H1 (cell line): ENCODE data around the gene TMPRSS15. TPM values are rescaled to one million over a fixed set of nuclear protein-coding genes. Genes with fewer than 3 reads are reported as not detected.

Source experiments
- CTCF ChIA-PET: fragments of 300-600 bp; sonication (Branson Sonifier 250); formaldehyde crosslinking; loops from one replicate; lab custom pipeline; 2021; ENCODE audit not compliant: partially characterized antibody; lab: Charles Lee
- POLR2A ChIA-PET: fragments of 300-600 bp; sonication (Branson Sonifier 250); formaldehyde crosslinking; loops from one replicate; lab custom pipeline; 2021; ENCODE audit warnings: inconsistent platforms; ENCODE audit not compliant: partially characterized antibody; lab: Charles Lee
- DNase-seq, 2 experiments: peaks; one replicate each; pipeline versions ENCODE4 v3.0.0 to v3.0.0-alpha.2; 2010 to 2022; ENCODE audit warnings: low spot score in 2 of 2, low read depth in 1 of 2, mixed read lengths in 1 of 2
- FAIRE-seq: peaks from 2 replicates; lab custom pipeline; 2011; peaks lifted over from hg19 to GRCh38; lab: Jason Lieb, UNC
- H2AFZ ChIP-seq: 2 replicates; pipeline ENCODE4 v1.8.1; 2012; ENCODE audit warnings: low read length, inconsistent platforms
- H2AK5ac ChIP-seq: 2 replicates; pipeline ENCODE4 v1.6.1; 2013; ENCODE audit warnings: low read depth, low read length
- H2BK120ac ChIP-seq: replicated peaks from 2 replicates; pipeline ENCODE3; 2013; ENCODE audit warnings: low read depth, low read length, inconsistent platforms
- H2BK12ac ChIP-seq: 2 replicates; pipeline ENCODE4 v1.6.1; 2013; ENCODE audit warnings: low read depth, low read length
- H2BK15ac ChIP-seq: 2 replicates; pipeline ENCODE4 v1.6.1; 2013; ENCODE audit warnings: low read length
- H2BK20ac ChIP-seq: 2 replicates; pipeline ENCODE4 v1.6.1; 2013; ENCODE audit warnings: low read length
- H2BK5ac ChIP-seq: 2 replicates; pipeline ENCODE4 v1.6.1; 2013; ENCODE audit warnings: low read depth, low read length
- H3K14ac ChIP-seq: 2 replicates; pipeline ENCODE4 v1.6.1; 2013; ENCODE audit warnings: inconsistent platforms; ENCODE audit not compliant: insufficient read length
- H3K18ac ChIP-seq: 2 replicates; pipeline ENCODE4 v1.6.1; 2013; ENCODE audit warnings: low read length; ENCODE audit errors: extremely low read depth
- H3K23ac ChIP-seq: 2 replicates; pipeline ENCODE4 v1.6.1; 2013; ENCODE audit warnings: inconsistent platforms; ENCODE audit not compliant: insufficient read length
- H3K23me2 ChIP-seq: 2 replicates; pipeline ENCODE4 v1.6.1; 2013; ENCODE audit warnings: low read depth, low read length
- H3K27ac ChIP-seq: 2 replicates; pipeline ENCODE4 v1.6.1; 2011; ENCODE audit warnings: low read depth, low read length, inconsistent platforms
- H3K27me3 ChIP-seq, 4 experiments: replicated peaks in 1 of 4; 1 replicate in 1 of 4; 2 replicates in 3 of 4; pipeline versions ENCODE4 v1.6.1 to v1.8.1; 2011 to 2013; ENCODE audit warnings: low read length in 3 of 4, mild to moderate bottlenecking in 3 of 4, inconsistent platforms in 2 of 4, mixed read lengths in 2 of 4, moderate library complexity in 1 of 4; ENCODE audit not compliant: control insufficient read depth in 3 of 4, insufficient read depth in 3 of 4; ENCODE audit errors: extremely low read depth in 1 of 4
- H3K36me3 ChIP-seq, 4 experiments: 2 replicates each; pipeline versions ENCODE4 v1.6.1 to v1.8.1; 2011 to 2013; ENCODE audit warnings: mild to moderate bottlenecking in 4 of 4, low read length in 3 of 4, moderate library complexity in 2 of 4, control low read depth in 1 of 4, inconsistent platforms in 1 of 4; ENCODE audit not compliant: insufficient read depth in 4 of 4, control insufficient read depth in 2 of 4
- H3K4ac ChIP-seq: replicated peaks from 2 replicates; pipeline ENCODE3; 2013; ENCODE audit warnings: low read length, low read depth, mixed read lengths, inconsistent platforms; ENCODE audit not compliant: insufficient read length
- H3K4me1 ChIP-seq, 4 experiments: replicated peaks in 1 of 4; 1 replicate in 1 of 4; 2 replicates in 3 of 4; pipeline versions ENCODE4 v1.6.1 to v1.8.1; 2011 to 2013; ENCODE audit warnings: low read length in 3 of 4, inconsistent platforms in 2 of 4, mixed read lengths in 1 of 4; ENCODE audit not compliant: insufficient read depth in 4 of 4, control insufficient read depth in 3 of 4
- H3K4me2 ChIP-seq, 2 experiments: 2 replicates each; pipeline versions ENCODE4 v1.6.1 to v1.8.1; 2011 to 2013; ENCODE audit warnings: low read depth in 2 of 2, low read length in 2 of 2, control low read depth in 1 of 2, inconsistent platforms in 1 of 2, mild to moderate bottlenecking in 1 of 2; ENCODE audit not compliant: insufficient read depth in 1 of 2
- H3K4me3 ChIP-seq, 4 experiments: fragments of 200-600, 300-600 bp in 1 of 4; sonication (generic), shearing (Covaris generic), sonication (Bioruptor Twin) in 1 of 4; 2 replicates each; pipeline versions ENCODE4 v1.5.1 to v1.8.1; 2011 to 2016; ENCODE audit warnings: low read length in 4 of 4, low read depth in 3 of 4, control low read depth in 2 of 4, inconsistent platforms in 2 of 4, mild to moderate bottlenecking in 2 of 4, mixed read lengths in 1 of 4, moderate library complexity in 1 of 4; ENCODE audit not compliant: insufficient read depth in 2 of 4; ENCODE audit errors: extremely low read depth in 1 of 4
- H3K56ac ChIP-seq: replicated peaks from 2 replicates; pipeline ENCODE3; 2013; ENCODE audit warnings: low read depth, mild to moderate bottlenecking, mixed read lengths, low read length, inconsistent platforms; ENCODE audit not compliant: insufficient read length
- H3K79me1 ChIP-seq: 2 replicates; pipeline ENCODE4 v1.6.1; 2013; ENCODE audit warnings: low read depth, low read length, control low read depth
- H3K79me2 ChIP-seq, 2 experiments: 2 replicates each; pipeline versions ENCODE4 v1.6.1 to v1.8.1; 2012 to 2013; ENCODE audit warnings: low read length in 2 of 2, mild to moderate bottlenecking in 2 of 2, inconsistent platforms in 1 of 2; ENCODE audit not compliant: insufficient read depth in 2 of 2, control insufficient read depth in 1 of 2
- H3K9ac ChIP-seq, 4 experiments: replicated peaks in 1 of 4; 1 replicate in 1 of 4; 2 replicates in 3 of 4; pipeline versions ENCODE4 v1.6.1 to v1.8.1; 2011 to 2013; ENCODE audit warnings: low read depth in 3 of 4, low read length in 3 of 4, control low read depth in 2 of 4, mild to moderate bottlenecking in 2 of 4, moderate library complexity in 2 of 4, inconsistent platforms in 1 of 4; ENCODE audit errors: extremely low read depth in 1 of 4
- H3K9me3 ChIP-seq, 2 experiments: 2 replicates each; pipeline versions ENCODE4 v1.6.1 to v1.8.1; 2012 to 2013; ENCODE audit warnings: mild to moderate bottlenecking in 2 of 2, moderate library complexity in 2 of 2, control low read depth in 1 of 2, inconsistent platforms in 1 of 2, low read depth in 1 of 2, low read length in 1 of 2, mixed read lengths in 1 of 2; ENCODE audit not compliant: insufficient read depth in 2 of 2
- H4K20me1 ChIP-seq, 2 experiments: replicated peaks in 1 of 2; 2 replicates each; pipeline versions ENCODE3 to v1.8.1; 2011 to 2013; ENCODE audit warnings: inconsistent platforms in 2 of 2, low read length in 2 of 2, mild to moderate bottlenecking in 1 of 2; ENCODE audit not compliant: insufficient read depth in 2 of 2, control insufficient read depth in 1 of 2
- H4K5ac ChIP-seq: 2 replicates; pipeline ENCODE4 v1.6.1; 2013; ENCODE audit warnings: low read length, low read depth, mixed read lengths, inconsistent platforms; ENCODE audit not compliant: insufficient read length
- H4K8ac ChIP-seq: 2 replicates; pipeline ENCODE4 v1.8.0; 2013; ENCODE audit warnings: mild to moderate bottlenecking, moderate library complexity, low read length, inconsistent platforms; ENCODE audit not compliant: insufficient read depth; ENCODE audit errors: extremely low read depth
- H4K91ac ChIP-seq: replicated peaks from 2 replicates; pipeline ENCODE3; 2013; ENCODE audit warnings: low read length, mixed read lengths, inconsistent platforms; ENCODE audit not compliant: insufficient read length
- BCL11A ChIP-seq, 2 experiments: IDR thresholded peaks; one replicate each; pipeline ENCODE4 v1.6.1; 2011; ENCODE audit warnings: low read depth in 2 of 2, low read length in 2 of 2, mild to moderate bottlenecking in 2 of 2
- CBX5 ChIP-seq: fragments of 300-800, 300-1000 bp; sonication (generic); IDR thresholded peaks from 2 replicates; pipeline ENCODE4 v1.7.1; 2016; ENCODE audit warnings: antibody characterized with exemption, low read length, low read depth
- CEBPB ChIP-seq: IDR thresholded peaks from 2 replicates; pipeline ENCODE4 v1.6.1; 2012; ENCODE audit warnings: low read depth, low read length
- CREB1 ChIP-seq: IDR thresholded peaks from 2 replicates; pipeline ENCODE4 v1.6.1; 2012; ENCODE audit warnings: inconsistent platforms
- CTBP2 ChIP-seq: IDR thresholded peaks from 2 replicates; pipeline ENCODE4 v1.7.0; 2011; ENCODE audit warnings: borderline replicate concordance, mild to moderate bottlenecking, moderate library complexity, mixed read lengths, low read length; ENCODE audit not compliant: insufficient read depth, insufficient read length
- EGR1 ChIP-seq: IDR thresholded peaks from 2 replicates; pipeline ENCODE4 v1.6.1; 2011; ENCODE audit warnings: low read depth, low read length, borderline replicate concordance
- GABPA ChIP-seq: IDR thresholded peaks from 2 replicates; pipeline ENCODE4 v1.6.1; 2011; ENCODE audit warnings: mild to moderate bottlenecking, low read length, moderate library complexity, borderline replicate concordance; ENCODE audit not compliant: insufficient read depth
- KDM1A ChIP-seq: fragments of 200-600, 300-600 bp; sonication (generic); IDR thresholded peaks from 2 replicates; pipeline ENCODE4 v1.7.1; 2016; ENCODE audit warnings: mild to moderate bottlenecking, low read length, borderline replicate concordance
- NANOG ChIP-seq: IDR thresholded peaks from 2 replicates; pipeline ENCODE4 v1.6.1; 2011; ENCODE audit warnings: low read length, low read depth, mild to moderate bottlenecking, inconsistent platforms; ENCODE audit not compliant: insufficient read depth, poor library complexity, severe bottlenecking
- SIN3A ChIP-seq, 2 experiments: IDR thresholded peaks in 1 of 2; conservative IDR thresholded peaks in 1 of 2; 2 replicates each; pipeline ENCODE4 v1.6.1; 2011 to 2012; ENCODE audit warnings: low read length in 2 of 2, improper control_type of control experiment in 1 of 2, low read depth in 1 of 2, mild to moderate bottlenecking in 1 of 2
- SIX5 ChIP-seq: IDR thresholded peaks from 2 replicates; pipeline ENCODE4 v1.6.1; 2011; ENCODE audit warnings: mild to moderate bottlenecking, low read depth, low read length
- TEAD4 ChIP-seq: IDR thresholded peaks from 2 replicates; pipeline ENCODE4 v1.6.1; 2012; ENCODE audit warnings: low read depth, low read length, inconsistent platforms, mixed read lengths
- USF2 ChIP-seq: IDR thresholded peaks from 2 replicates; pipeline ENCODE4 v1.6.1; 2011; ENCODE audit warnings: low read length, improper control_type of control experiment
- WGBS, 2 experiments: shearing (Covaris generic) in 1 of 2; methylation state at CpG; one replicate each; pipeline versions ENCODE4 v1.1.6 to v1.1.7; 2013 to 2015; ENCODE audit warnings: low lambda C conversion rate in 2 of 2, mixed read lengths in 2 of 2, inconsistent platforms in 1 of 2, low coverage in 1 of 2, missing lambda C conversion rate in 1 of 2; ENCODE audit not compliant: insufficient replicate concordance in 2 of 2, insufficient coverage in 1 of 2, insufficient read length in 1 of 2; ENCODE audit errors: extremely low coverage in 1 of 2, missing lambda C conversion rate in 1 of 2; 5-methylcytosine and 5-hydroxymethylcytosine counted together
- polyA plus RNA-seq, 7 experiments: library from polyadenylated mRNA; depleted of rRNA in 3 of 7; stranded (reverse) in 5 of 7; unstranded in 2 of 7; fragments of >200 nt in 5 of 7; fragments of 200-250 nt in 2 of 7; gene quantifications; 1 replicate in 5 of 7; 2 replicates in 1 of 7; 4 replicates in 1 of 7; pipeline versions ENCODE4 v1.2.1 to v1.2.3, GENCODE V29; 2011 to 2013; ENCODE audit warnings: missing spikeins in 2 of 7, mixed read lengths in 2 of 7
- total RNA-seq: library from RNA; stranded (reverse); fragmentation: NEBNext Ultra II Directional; extraction: Animal tissue kit (Norgen Biotek cat#: 25700); gene quantifications from 2 replicates; pipeline ENCODE4 v1.2.1, GENCODE V29; 2021

TMPRSS15 gene
- total and polyA plus RNA-seq, 2 of the 8 experiments (the other 6 are each of a cell fraction or from before 2014, with no cell fraction given) = not detected

- H3K9ac ChIP-seq = no peak overlapping the region
- WGBS, 2 experiments = 90% methylated on average over 2 of the region's 2 CpGs; no CpG with 5 or more reads in 1 of the 2 experiments
- no peak for TF ChIP-seq USF2
- no peak for TF ChIP-seq SIX5
- no peak for TF ChIP-seq CEBPB
- no peak for TF ChIP-seq EGR1
- no peak for TF ChIP-seq CBX5
- no peak for TF ChIP-seq KDM1A
- no peak for TF ChIP-seq BCL11A (IDR thresholded peaks at IDR 0.05; ENCODE audit: low read depth in 2 of 2, low read length in 2 of 2)
- no peak for TF ChIP-seq TEAD4
- TF ChIP-seq NANOG = no peak
- no peak for TF ChIP-seq CTBP2
- no peak for TF ChIP-seq GABPA
- no peak for TF ChIP-seq SIN3A (conservative IDR thresholded peaks at IDR 0.05 in 1 of 2, IDR thresholded peaks at IDR 0.05 in 1 of 2; ENCODE audit: low read depth in 1 of 2, low read length in 2 of 2)
- no peak for TF ChIP-seq CREB1
Measured at GRCh38 chr21:18265944-18266343, 137.6 kb downstream of the TMPRSS15 start.

More at GRCh38 chr21:18265944-18266343, 137.6 kb downstream of the TMPRSS15 start:
- H3K4ac ChIP-seq = no peak overlapping the region
- DNase-seq (no peak), FAIRE-seq (no peak)
- no peak overlapping the region for H2AFZ ChIP-seq
- no peak overlapping the region for H2BK20ac ChIP-seq
- no peak overlapping the region for H2BK12ac ChIP-seq
- ChIA-PET CTCF (interaction anchor here (2.1 kb wide), 1 partner anchor 16 kb away, joined by 9 read pairs; no protein-coding TSS in a partner anchor), POLR2A (no interaction called here)
- H3K23me2 ChIP-seq = no peaks in the 10 kb centered on the region
- H3K36me3 ChIP-seq = no peaks in the 10 kb centered on the region
- H3K4me1 ChIP-seq = no peaks in the 10 kb centered on the region
- no peak overlapping the region for H2AK5ac ChIP-seq
- H3K9me3 ChIP-seq = no peaks in the 10 kb centered on the region
- no peaks in the 10 kb centered on the region for H4K20me1 ChIP-seq
- H2BK15ac ChIP-seq = no peak overlapping the region
- H3K79me1 ChIP-seq = no peaks in the 10 kb centered on the region
- no peaks in the 10 kb centered on the region for H3K79me2 ChIP-seq
- no peak overlapping the region for H3K4me3 ChIP-seq
- H3K4me2 ChIP-seq = no peak overlapping the region
- no peak overlapping the region for H2BK5ac ChIP-seq
- H4K5ac ChIP-seq = no peak overlapping the region
- H3K18ac ChIP-seq = no peak overlapping the region
- no peaks in the 10 kb centered on the region for H3K27me3 ChIP-seq
- H3K27ac ChIP-seq = no peak overlapping the region
- no peak overlapping the region for H4K91ac ChIP-seq
- H2BK120ac ChIP-seq = no peak overlapping the region
- no peak overlapping the region for H4K8ac ChIP-seq
- no peak overlapping the region for H3K56ac ChIP-seq
- no peak overlapping the region for H3K14ac ChIP-seq
- H3K23ac ChIP-seq = no peak overlapping the region
